OCI-LY1 (cell line): ENCODE data around the gene ICAM1.
"Not testable (repeated sequence)": the region's sequence is repeated elsewhere in the genome, so short reads cannot be mapped to it uniquely, and the experiment has no call there.

Source experiments
- H2AFZ ChIP-seq: fragments of 200-600 bp; sonication (generic), shearing (Covaris generic); 2 replicates; pipeline ENCODE4 v1.6.0; 2014; ENCODE audit warnings: antibody characterized with exemption, mild to moderate bottlenecking, low read length
- H3F3A ChIP-seq: fragments of 200-600 bp; sonication (generic), shearing (Covaris generic); 2 replicates; pipeline ENCODE4 v1.6.0; 2014; ENCODE audit warnings: mild to moderate bottlenecking, antibody characterized with exemption, low read length, moderate library complexity; ENCODE audit not compliant: insufficient read depth
- H3K27ac ChIP-seq: fragments of 200-600 bp; sonication (generic); 2 replicates; pipeline ENCODE4 v1.5.1; 2014; ENCODE audit warnings: low read length, mixed run types, mild to moderate bottlenecking, low read depth; ENCODE audit not compliant: poor library complexity, severe bottlenecking
- H3K27me3 ChIP-seq: fragments of 200-600 bp; sonication (generic); 2 replicates; pipeline ENCODE4 v1.6.0; 2014; ENCODE audit warnings: antibody characterized with exemption, mild to moderate bottlenecking, low read length, moderate library complexity; ENCODE audit not compliant: insufficient read depth
- H3K36me3 ChIP-seq: fragments of 200-600 bp; sonication (generic); 2 replicates; pipeline ENCODE4 v1.6.1; 2014; ENCODE audit warnings: mild to moderate bottlenecking, antibody characterized with exemption, low read length, moderate library complexity, mixed read lengths; ENCODE audit not compliant: insufficient read depth
- H3K4me1 ChIP-seq: fragments of 200-600 bp; sonication (generic); 2 replicates; pipeline ENCODE4 v1.5.1; 2014; ENCODE audit warnings: mild to moderate bottlenecking, low read length, moderate library complexity; ENCODE audit not compliant: insufficient read depth, severe bottlenecking
- H3K4me2 ChIP-seq: fragments of 200-600 bp; sonication (generic), shearing (Covaris generic); 2 replicates; pipeline ENCODE4 v1.6.1; 2014; ENCODE audit warnings: low read length
- H3K4me3 ChIP-seq: fragments of 200-600 bp; sonication (generic); 2 replicates; pipeline ENCODE4 v1.5.1; 2014; ENCODE audit warnings: low read length, low read depth, mild to moderate bottlenecking, mixed read lengths; ENCODE audit not compliant: poor library complexity, severe bottlenecking
- H3K79me2 ChIP-seq: fragments of 200-600 bp; shearing (Covaris generic); 2 replicates; pipeline ENCODE4 v1.6.1; 2016; ENCODE audit warnings: mixed run types, low read length, mixed read lengths; ENCODE audit not compliant: insufficient read depth
- H3K9ac ChIP-seq: fragments of 200-600 bp; sonication (generic), shearing (Covaris generic); 2 replicates; pipeline ENCODE4 v1.6.1; 2014; ENCODE audit warnings: mild to moderate bottlenecking, low read length, mixed read lengths
- H3K9me2 ChIP-seq: fragments of 200-600 bp; sonication (generic), shearing (Covaris generic); 2 replicates; pipeline ENCODE4 v1.6.1; 2014; ENCODE audit warnings: low read depth, mild to moderate bottlenecking, low read length, mixed read lengths
- H3K9me3 ChIP-seq: fragments of 200-600 bp; shearing (Covaris generic); 2 replicates; pipeline ENCODE4 v1.6.1; 2014; ENCODE audit warnings: low read length, mixed read lengths
- H4K20me1 ChIP-seq: fragments of 200-600 bp; sonication (generic), shearing (Covaris generic); 2 replicates; pipeline ENCODE4 v1.6.0; 2016; ENCODE audit warnings: mild to moderate bottlenecking, low read length; ENCODE audit not compliant: insufficient read depth
- EZH2 ChIP-seq: fragments of 200-600 bp; sonication (generic), shearing (Covaris generic); IDR thresholded peaks from 2 replicates; pipeline ENCODE4 v1.8.0; 2017; ENCODE audit warnings: borderline replicate concordance, mixed run types, mild to moderate bottlenecking, antibody characterized with exemption, low read length, moderate library complexity, mixed read lengths
- TF ChIP-seq, protein P1 (sequence below): fragments of 200-600 bp; sonication (generic), shearing (Covaris generic); IDR thresholded peaks from 2 replicates; pipeline ENCODE4 v1.5.1; 2017; ENCODE audit warnings: mild to moderate bottlenecking, antibody characterized with exemption, low read length, moderate library complexity, mixed read lengths

ICAM1 gene

DNA sequence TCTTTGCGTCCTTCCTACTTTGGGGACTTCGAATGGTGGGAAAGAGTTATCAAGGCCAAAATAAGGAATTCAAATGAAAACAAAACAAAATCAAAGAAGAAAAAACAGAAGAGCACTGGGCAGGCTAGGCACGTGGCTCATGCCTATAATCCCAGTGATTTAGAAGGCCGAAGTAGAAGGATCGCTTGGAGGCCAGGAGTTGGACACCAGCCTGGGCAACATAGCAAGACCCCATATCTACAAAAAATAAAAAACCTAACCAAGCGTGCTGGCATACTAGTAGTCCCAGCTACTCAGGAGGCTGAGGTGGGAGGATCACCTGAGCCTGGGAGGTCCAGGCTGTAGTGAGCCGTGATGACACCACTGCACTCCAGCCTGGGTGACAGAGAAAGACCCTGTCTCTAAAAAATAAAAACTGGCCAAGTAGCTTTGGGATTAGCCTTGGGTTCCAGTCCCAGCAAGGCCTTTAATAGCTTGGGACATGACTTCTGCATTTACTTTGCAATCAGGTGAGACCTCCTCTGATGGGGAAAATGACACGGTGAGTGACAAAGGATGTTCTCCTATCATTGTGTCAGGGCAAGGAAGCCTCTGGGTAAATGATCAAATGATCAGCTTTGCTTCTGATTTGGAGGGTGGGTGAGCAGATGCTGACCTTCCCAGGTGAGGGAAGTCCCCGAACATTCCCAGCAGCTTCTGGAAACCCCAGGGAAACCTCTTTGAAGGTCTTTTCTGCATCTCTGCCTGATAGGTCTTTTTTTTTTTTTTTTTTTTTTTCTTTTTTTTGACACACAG is 7.1 kb downstream of the ICAM1 start:
- Histone ChIP-seq H3K9me3 (no peaks in the 10 kb centered on the region), H3K9ac (no peak overlapping the region), H3F3A (no peaks in the 10 kb centered on the region), H3K79me2 (no peaks in the 10 kb centered on the region), H2AFZ (no peak overlapping the region), H4K20me1 (no peaks in the 10 kb centered on the region), H3K36me3 (no peaks in the 10 kb centered on the region), H3K27me3 (no peaks in the 10 kb centered on the region), H3K4me1 (no peaks in the 10 kb centered on the region), H3K4me2 (no peak overlapping the region), H3K27ac (no peak overlapping the region), H3K4me3 (no peak overlapping the region), H3K9me2 (no peaks in the 10 kb centered on the region)
- TF ChIP-seq, protein P1, sequence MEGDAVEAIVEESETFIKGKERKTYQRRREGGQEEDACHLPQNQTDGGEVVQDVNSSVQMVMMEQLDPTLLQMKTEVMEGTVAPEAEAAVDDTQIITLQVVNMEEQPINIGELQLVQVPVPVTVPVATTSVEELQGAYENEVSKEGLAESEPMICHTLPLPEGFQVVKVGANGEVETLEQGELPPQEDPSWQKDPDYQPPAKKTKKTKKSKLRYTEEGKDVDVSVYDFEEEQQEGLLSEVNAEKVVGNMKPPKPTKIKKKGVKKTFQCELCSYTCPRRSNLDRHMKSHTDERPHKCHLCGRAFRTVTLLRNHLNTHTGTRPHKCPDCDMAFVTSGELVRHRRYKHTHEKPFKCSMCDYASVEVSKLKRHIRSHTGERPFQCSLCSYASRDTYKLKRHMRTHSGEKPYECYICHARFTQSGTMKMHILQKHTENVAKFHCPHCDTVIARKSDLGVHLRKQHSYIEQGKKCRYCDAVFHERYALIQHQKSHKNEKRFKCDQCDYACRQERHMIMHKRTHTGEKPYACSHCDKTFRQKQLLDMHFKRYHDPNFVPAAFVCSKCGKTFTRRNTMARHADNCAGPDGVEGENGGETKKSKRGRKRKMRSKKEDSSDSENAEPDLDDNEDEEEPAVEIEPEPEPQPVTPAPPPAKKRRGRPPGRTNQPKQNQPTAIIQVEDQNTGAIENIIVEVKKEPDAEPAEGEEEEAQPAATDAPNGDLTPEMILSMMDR, result no peak
- TF ChIP-seq EZH2, result no peak

DNA sequence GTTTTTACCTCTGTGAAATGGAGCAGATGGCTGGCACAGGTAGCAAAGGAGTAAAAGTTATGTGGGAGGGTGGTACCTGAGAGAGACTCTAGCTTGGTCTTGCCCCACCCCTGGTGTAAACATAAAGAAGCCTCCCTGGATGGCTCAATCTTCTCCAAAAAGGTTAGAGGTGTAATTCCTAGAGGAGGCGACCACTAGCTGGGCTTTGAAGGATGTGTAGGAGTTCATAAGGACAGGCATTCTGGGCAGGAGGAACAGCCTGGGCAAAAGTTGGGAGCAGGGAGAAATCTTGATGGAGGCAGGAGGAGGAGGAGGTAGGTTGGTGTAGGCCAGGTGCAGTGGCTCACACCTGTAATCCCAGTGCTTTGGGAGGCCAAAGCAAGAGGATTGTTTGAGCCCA is 8.0 kb downstream of the ICAM1 start:
- Histone ChIP-seq H3K9ac (no peak overlapping the region), H3K9me2 (no peaks in the 10 kb centered on the region), H3F3A (no peaks in the 10 kb centered on the region), H3K79me2 (no peaks in the 10 kb centered on the region), H3K4me2 (no peak overlapping the region), H4K20me1 (no peaks in the 10 kb centered on the region), H3K27me3 (no peaks in the 10 kb centered on the region), H2AFZ (no peak overlapping the region), H3K4me3 (no peak overlapping the region), H3K9me3 (no peaks in the 10 kb centered on the region), H3K36me3 (no peaks in the 10 kb centered on the region; the same call in 1 of the 2 replicates), H3K4me1 (no peaks in the 10 kb centered on the region), H3K27ac (no peak overlapping the region)
- TF ChIP-seq, protein P1, result no peak
- no peak for TF ChIP-seq EZH2

DNA sequence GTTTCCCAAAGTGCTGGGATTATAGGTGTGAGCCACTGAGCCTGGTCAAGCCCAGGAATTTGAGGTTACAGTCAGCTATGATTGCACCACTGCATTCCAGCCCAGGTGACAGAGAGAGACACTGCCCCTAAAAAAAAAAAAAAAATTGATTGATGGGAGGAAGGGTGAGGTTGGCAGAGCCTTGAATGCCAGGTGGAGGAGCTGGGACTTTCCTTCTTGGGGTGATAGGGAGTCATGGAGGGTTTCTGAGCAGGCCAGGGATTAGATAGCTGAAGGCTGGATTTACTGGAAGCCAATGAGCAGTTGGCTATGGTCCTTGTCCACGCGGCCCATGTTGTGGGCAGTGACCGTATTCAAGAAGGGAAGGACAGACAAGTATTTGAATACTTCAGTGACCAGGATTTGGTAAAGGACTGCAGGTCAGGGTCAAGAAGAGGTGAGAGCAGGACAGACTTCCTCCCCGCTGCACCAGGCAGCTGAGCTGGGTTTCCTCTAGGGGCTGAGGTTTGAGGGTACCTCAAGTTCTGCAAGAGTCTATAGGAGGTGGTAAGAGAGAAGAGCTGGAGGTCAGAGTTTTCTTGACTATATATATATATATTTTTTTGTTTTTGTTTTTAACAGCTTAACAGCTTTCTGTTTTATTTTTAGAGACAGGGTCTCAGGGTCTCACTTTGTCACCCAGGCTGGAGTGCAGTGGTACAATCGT is 9.0 kb downstream of the ICAM1 start:
- no peaks in the 10 kb centered on the region for H4K20me1 ChIP-seq
- H2AFZ ChIP-seq, result no peak overlapping the region
- no peaks in the 10 kb centered on the region for H3K4me1 ChIP-seq
- no peaks in the 10 kb centered on the region for H3F3A ChIP-seq
- H3K27ac ChIP-seq, result no peak overlapping the region
- H3K9me3 ChIP-seq, result no peaks in the 10 kb centered on the region
- H3K79me2 ChIP-seq, result no peaks in the 10 kb centered on the region
- peaks cover 3% of the 10 kb centered on the region for H3K36me3 ChIP-seq
- no peak for TF ChIP-seq EZH2
- TF ChIP-seq, protein P1, result no peak
- no peaks in the 10 kb centered on the region for H3K9me2 ChIP-seq
- no peak overlapping the region for H3K4me2 ChIP-seq
- no peak overlapping the region for H3K4me3 ChIP-seq
- no peaks in the 10 kb centered on the region for H3K27me3 ChIP-seq
- H3K9ac ChIP-seq, result no peak overlapping the region

DNA sequence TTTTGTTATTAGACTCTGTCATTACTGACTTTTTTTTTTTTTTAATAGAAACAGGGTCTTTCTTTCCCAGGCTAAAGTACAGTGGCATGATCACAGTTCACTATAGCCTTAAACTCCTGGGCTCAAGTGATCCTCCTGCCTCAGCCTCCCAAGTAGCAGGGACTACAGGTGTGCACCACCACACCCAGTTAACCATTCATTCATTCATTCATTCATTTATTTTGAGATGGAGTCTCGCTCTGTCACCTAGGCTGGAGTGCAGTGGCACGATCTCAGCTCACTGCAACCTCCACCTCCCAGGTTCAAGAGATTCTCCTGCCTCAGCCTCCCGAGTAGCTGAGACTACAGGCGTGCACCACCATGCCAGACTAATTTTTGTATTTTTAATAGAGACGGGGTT is 11.1 kb downstream of the ICAM1 start:
- not testable (repeated sequence) for H3K79me2 ChIP-seq, H3F3A ChIP-seq, H3K4me3 ChIP-seq, H3K4me2 ChIP-seq, H3K27me3 ChIP-seq, H3K27ac ChIP-seq, H4K20me1 ChIP-seq, H3K4me1 ChIP-seq, H3K9ac ChIP-seq, H2AFZ ChIP-seq, H3K9me2 ChIP-seq, H3K9me3 ChIP-seq
- H3K36me3 ChIP-seq, result peaks cover 11% of the 10 kb centered on the region
